Measurements from ENCODE around the gene PCNX2. TPM values are rescaled to one million over a fixed set of nuclear protein-coding genes. Genes with fewer than 3 reads are reported as not detected.
"Not testable (repeated sequence)": the region's sequence is repeated elsewhere in the genome, so short reads cannot be mapped to it uniquely, and the experiment has no call there.

The PCNX2 gene
- total RNA-seq, 1 experiment from 2014 or later: 4.8 TPM

DNA sequence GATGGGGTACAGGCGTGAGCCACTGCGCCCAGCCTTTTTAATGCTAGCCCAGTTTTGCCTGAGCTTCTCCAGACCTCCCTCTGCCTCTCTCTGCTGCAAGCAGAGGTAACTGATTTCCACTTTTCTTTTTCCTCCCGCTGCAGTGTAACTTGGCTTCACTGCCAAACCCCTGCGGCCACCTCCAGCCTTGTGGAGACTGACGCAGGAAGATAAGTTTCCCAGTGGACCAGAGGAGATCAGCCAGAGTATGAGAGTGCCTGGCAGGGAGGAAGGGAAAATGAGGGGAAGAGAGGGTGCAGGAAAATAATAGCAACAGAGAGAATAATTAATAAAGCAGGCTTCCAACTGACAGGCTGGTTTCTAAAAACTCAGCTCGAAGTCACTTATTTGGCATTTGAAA is 143.7 kb downstream of the PCNX2 start:
- DNase-seq (ENCODE audit: low read depth, low spot score): no peak
- in situ Hi-C loops (cut with HindIII; ENCODE audit: low pct_unique_long_range_greater_than_20kb, low sequenced_read_pairs): no loop called here

DNA sequence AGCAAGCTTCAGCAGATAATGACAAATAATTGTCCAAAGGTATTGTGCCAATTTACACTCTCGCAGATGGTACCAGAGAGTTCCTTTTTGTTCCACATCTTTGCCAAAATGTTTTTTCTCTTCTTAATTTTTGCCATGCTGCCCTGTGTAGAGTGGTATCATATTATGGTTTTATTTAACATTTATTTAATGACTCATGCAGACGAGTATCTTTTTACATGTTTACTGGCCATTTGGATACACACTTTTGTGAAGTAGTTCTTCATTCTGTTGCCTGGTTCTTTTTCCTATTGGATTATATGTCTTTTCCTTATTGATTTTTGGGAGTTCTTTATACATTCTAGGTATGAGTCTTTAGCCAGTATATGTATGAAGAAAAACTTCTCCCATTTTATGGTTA is 151.1 kb downstream of the PCNX2 start:
- in situ Hi-C loops (cut with HindIII; ENCODE audit: low pct_unique_long_range_greater_than_20kb, low sequenced_read_pairs): no loop called here

DNA sequence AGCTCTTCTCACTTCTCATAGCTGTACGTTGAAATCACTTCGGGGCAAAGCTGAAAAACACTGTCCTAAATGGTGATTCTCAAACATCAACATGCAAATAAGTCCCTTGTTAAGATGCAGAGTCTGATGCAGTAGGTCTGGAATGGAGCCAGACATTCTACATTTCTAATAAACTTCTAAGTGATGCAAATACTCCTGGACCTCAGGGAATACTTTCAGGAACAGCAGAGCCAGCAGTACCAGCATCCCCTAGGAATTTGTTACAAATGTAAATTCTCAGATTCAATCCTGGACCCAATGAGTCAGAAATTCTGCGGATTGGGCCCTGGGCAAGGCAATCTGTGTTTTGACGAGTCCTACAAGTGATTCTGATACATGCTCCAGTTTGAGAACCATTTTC is 152.3 kb downstream of the PCNX2 start:
- no peak for DNase-seq (ENCODE audit: low read depth, low spot score)
- in situ Hi-C loops (cut with HindIII; ENCODE audit: low pct_unique_long_range_greater_than_20kb, low sequenced_read_pairs): no loop called here

More for the DNA sequence above, 151.1 kb downstream of the PCNX2 start:
- DNase-seq (ENCODE audit: low read depth, low spot score): no peak

DNA sequence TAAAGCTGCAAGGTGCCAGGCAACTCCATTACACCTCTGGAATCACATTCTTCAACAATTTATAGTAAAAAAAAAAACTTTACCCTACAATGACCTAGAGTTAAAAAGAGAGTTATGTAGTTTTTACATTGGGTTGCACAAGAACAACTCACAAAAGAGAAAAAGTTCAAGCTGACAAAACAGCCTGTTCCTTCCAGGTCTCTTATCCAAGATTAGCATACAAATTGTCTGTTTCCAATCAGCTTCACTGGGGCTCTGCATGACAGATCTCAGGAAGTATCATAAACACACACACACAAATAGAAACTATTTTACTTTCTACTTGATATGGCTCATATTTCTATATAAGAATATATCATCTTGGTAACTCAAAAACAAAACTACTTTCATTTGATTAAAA is 154.6 kb downstream of the PCNX2 start:
- in situ Hi-C loops (cut with HindIII; ENCODE audit: low pct_unique_long_range_greater_than_20kb, low sequenced_read_pairs): no loop called here

DNA sequence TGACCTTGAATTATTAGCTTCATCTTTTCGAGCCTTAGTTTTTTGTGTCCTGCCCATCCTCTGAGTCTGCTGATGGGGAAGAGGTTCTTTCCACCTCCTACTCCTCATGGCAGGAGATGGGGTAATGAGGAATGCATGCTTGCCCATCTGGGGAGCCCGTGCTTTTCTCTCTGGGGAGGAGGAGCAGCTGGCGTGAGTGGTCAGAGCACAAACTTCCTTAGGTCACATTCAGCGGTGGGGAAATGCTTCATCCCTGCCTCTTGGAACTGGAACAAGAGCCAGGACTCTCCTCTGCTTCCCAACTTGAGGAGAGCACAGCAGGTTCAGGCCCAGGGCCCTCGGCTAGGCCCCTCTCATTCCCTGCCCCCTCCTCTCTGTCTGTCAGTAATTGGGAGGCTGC is 155.0 kb downstream of the PCNX2 start:
- in situ Hi-C loops (cut with HindIII; ENCODE audit: low pct_unique_long_range_greater_than_20kb, low sequenced_read_pairs): no loop called here
- DNase-seq (ENCODE audit: low read depth, low spot score): no peak

More for the DNA sequence above, 154.6 kb downstream of the PCNX2 start:
- no peak for DNase-seq (ENCODE audit: low read depth, low spot score)

DNA sequence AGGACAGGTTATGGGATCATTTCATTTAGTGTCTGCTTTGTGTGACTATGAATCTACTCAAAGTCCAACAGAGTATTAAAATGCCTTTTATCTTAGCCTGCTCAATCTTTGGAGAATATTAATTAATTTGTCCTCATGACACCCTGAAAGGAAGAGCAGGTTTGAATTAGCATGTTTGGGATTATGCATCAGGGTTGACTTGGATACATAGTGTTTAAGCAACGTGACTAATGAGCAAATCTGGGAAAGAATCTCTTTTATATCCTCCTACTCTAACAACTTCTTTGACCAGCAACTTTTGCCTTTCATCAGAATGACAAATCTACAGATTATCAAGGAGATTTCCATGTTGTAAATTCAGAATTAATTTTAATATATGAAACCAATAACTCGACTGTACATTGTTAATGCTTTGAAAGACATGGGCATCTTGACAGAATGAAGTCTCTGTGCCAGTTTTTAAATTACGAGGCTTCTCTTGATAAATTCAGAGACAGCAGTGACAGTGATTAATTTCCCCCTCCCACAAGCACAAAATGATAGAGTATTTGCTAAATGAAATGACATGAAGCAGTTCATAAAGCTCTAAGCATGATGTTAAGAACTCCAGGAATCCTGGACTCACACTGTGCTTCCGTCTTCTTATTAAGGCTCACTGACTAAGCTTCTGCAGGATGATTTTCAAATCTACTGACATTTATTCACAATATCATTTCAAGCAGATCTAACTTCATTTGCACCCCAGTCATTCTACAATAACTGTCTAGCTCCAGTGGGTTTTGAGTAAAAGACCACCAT is 156.5 kb downstream of the PCNX2 start:
- no peak for DNase-seq (ENCODE audit: low read depth, low spot score)
- in situ Hi-C loops (cut with HindIII; ENCODE audit: low pct_unique_long_range_greater_than_20kb, low sequenced_read_pairs): no loop called here

DNA sequence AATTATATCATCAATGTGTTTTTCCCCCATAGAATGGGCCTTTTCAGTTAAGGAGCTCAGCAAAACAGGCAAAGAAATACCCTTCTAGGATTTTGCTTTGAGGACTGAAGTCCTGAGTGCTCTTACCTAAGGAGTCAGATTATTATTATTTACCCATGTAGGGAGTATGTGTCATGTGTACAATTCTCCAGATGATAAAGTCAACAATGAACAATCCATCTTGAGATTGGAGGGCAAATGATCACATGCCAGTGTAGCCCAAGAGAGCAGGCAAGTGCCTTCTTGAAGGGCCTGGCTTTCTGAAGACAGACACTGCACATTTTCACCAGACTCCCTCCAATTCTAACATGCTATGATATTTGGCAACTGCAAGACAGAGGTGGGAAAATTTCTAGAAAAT is 159.7 kb downstream of the PCNX2 start:
- DNase-seq (ENCODE audit: low read depth, low spot score): no peak
- in situ Hi-C loops (cut with HindIII; ENCODE audit: low pct_unique_long_range_greater_than_20kb, low sequenced_read_pairs): no loop called here

DNA sequence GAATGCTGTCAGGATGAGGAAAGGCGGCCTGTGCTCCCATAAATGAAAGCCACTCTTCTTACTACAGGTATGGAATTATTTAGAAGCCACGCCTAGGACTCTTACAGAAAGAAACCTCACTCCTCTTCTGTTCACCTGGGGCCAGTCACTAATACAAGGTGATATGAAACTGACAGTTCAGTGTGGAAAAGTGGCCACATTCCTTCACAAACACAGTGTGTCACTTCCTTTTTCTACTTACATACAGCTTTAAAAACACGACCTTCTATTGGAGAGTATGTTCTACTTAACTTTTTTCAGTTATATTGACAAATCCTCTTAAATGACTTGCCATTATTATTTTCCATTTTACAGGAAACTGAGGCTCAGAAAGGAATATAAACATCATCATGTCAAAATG is 163.1 kb downstream of the PCNX2 start:
- in situ Hi-C loops (cut with HindIII; ENCODE audit: low pct_unique_long_range_greater_than_20kb, low sequenced_read_pairs): no loop called here
- DNase-seq (ENCODE audit: low read depth, low spot score): no peak

DNA sequence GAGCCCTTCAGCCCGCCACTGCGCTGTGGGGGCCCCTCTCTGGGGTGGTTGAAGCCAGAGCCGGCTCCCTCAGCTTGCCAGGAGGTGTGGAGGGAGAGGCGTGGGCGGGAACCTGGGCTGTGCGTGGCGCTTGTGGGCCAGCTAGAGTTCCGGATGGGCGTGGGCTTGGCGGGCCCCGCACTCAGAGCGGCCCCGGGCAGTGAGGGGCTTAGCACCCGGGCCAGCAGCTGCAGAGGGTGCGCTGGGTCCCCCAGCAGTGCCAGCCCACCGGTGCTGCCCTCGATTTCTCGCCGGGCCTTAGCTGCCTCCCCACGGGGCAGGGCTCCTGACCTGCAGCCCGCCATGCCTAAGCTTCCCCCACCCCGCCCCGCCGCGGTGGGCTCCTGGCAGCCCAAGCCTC is 166.5 kb downstream of the PCNX2 start:
- in situ Hi-C loops (cut with HindIII; ENCODE audit: low pct_unique_long_range_greater_than_20kb, low sequenced_read_pairs); DNase-seq (ENCODE audit: low read depth, low spot score): not testable (repeated sequence)

DNA sequence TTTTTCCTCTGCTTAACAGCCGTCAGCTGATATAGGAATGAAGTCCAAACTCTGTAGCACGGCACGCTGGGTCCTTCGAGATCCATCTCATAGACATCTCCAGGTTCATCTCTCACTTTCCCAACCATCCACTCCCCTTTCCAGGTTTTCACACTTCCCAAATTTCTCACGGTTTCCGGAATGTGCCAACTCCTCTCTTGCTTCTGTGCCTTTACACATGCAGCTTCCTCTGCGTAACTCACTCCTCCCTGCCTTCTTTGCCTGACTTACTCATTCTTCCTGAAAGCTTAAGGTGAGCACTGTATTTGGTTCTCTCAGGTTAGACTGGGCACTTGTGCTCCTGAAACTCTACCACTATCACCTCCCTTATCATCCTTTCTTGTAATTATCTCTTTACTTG is 168.4 kb downstream of the PCNX2 start:
- DNase-seq (ENCODE audit: low read depth, low spot score): no peak
- in situ Hi-C loops (cut with HindIII; ENCODE audit: low pct_unique_long_range_greater_than_20kb, low sequenced_read_pairs): no loop called here

DNA sequence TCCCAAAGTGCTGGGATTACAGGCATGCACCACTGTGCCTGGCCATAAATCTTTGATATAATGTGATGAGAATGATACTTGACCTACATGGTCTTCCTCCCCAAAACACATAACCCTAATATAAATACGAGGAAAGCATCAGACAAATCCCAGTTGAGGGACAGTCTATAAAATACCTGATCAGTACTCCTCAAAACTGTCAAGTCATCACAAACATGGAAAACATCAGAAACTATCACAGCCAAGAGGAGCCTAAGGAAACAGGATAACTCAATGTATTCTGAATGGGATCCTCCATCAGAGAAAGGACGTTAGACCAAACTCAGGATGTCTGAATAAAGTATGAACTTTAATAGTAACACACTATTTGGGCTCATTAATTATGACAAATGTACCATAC is 172.7 kb downstream of the PCNX2 start:
- in situ Hi-C loops (cut with HindIII; ENCODE audit: low pct_unique_long_range_greater_than_20kb, low sequenced_read_pairs): no loop called here
- DNase-seq (ENCODE audit: low read depth, low spot score): no peak

DNA sequence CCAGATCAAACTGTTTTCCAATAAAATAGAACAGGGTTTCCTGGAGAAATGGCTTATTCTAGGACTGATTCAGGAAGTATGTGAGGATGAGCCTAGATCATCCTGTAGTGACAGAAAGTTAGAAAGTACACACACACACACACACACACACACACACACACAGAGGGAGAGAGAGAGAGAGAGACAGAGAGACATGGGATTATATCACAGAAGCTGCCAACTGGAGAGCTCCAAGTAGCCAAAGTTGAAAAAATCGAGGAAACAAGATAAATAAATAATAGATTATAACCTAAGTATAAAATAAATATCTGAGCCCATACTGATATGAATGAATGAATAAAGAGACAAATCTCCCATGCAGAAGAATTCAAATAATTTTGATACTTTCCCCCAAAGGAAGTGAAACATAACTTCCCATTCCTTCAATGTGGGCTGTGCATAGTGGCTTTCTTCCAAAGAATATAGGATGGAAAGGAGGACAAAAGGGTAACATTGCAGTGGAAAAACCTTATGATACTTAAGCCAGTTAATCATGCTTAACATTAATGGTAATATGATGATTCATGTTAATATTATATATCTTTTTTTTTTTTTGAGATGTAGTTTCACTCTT is 173.5 kb downstream of the PCNX2 start:
- in situ Hi-C loops (cut with HindIII; ENCODE audit: low pct_unique_long_range_greater_than_20kb, low sequenced_read_pairs): no loop called here
- DNase-seq (ENCODE audit: low read depth, low spot score): no peak

DNA sequence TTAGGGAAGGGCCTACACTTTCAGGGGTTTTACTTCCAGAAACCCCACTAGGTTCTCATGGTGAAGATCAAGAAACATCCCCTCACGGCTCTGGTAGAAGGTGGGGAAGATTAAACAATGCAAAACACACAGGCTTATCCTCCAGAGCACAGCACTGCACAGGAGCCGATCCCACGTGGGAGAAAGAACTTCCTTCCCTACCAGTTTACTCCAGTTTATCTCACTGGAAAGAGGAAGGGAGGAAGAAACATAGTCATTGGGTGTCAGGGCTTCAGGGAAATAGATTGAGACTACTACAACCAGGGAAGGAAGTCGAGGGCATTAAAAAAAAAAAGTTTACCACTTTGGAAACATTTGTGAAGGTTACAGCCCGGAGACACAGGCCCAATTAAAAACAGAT is 180.7 kb downstream of the PCNX2 start:
- in situ Hi-C loops (cut with HindIII; ENCODE audit: low pct_unique_long_range_greater_than_20kb, low sequenced_read_pairs): no loop called here
- no peak for DNase-seq (ENCODE audit: low read depth, low spot score)

DNA sequence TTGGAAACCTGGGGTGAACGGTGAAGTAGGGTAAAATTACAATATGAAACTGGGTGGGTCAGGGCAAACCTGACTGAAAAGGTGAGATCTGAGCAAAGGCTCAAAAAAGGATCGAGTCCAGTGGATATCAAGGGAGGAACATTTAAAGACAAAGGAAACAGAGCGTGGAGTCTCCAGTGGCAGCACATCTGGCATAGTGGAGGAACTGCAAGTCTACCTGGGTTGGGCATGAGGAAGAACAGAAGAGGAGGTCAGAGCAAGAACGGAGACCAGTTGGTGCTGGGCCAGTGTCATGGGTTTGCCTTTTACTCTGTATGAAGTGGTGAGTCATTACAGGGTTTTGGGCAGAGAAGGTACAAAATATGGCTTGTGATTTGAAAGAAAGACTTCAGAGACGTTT is 181.4 kb downstream of the PCNX2 start:
- in situ Hi-C loops (cut with HindIII; ENCODE audit: low pct_unique_long_range_greater_than_20kb, low sequenced_read_pairs): no loop called here

DNA sequence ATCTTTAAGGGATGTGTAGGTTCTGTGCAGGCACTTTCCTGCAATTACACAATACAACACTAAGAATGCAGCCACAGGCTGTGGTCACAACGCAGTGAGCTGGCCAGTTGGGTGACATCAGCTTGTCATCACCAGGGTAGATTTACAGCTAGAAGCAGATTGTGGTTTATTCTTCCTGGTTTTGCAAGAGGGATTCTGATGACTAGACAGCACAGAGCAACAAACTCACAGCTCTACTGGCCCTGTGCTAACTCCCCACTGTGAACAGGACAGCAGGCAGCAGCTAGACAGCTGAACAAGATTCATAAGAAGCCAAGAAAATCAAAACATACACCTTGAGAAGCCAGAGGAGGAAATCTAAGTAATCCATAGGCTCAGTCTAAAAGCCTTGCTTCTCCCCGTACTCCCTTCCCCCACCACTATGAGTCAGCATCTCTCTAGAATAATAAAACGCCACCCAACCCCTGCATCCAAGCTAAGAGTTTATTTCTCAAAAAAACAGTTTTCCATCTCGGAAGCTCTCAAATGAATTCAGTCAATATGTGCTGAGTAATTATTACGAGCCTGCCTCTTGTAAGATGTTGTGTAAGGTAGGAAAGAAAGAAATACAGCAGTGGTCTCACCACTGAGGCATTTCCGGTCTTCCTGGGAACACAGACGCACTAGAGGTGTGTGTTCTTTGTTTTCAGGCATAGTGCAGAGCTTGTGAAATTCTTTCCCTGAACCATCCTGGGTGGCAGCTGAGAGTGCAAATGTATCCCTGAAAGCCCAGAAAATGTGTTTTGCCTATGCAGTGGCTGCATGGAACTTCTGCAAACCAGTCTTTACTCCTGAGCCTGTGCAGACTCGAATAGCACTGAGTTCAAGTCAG is 182.3 kb downstream of the PCNX2 start:
- in situ Hi-C loops (cut with HindIII; ENCODE audit: low pct_unique_long_range_greater_than_20kb, low sequenced_read_pairs): no loop called here
- DNase-seq (ENCODE audit: low read depth, low spot score): peak; percentile 76

More for the DNA sequence above, 181.4 kb downstream of the PCNX2 start:
- DNase-seq (ENCODE audit: low read depth, low spot score): no peak

DNA sequence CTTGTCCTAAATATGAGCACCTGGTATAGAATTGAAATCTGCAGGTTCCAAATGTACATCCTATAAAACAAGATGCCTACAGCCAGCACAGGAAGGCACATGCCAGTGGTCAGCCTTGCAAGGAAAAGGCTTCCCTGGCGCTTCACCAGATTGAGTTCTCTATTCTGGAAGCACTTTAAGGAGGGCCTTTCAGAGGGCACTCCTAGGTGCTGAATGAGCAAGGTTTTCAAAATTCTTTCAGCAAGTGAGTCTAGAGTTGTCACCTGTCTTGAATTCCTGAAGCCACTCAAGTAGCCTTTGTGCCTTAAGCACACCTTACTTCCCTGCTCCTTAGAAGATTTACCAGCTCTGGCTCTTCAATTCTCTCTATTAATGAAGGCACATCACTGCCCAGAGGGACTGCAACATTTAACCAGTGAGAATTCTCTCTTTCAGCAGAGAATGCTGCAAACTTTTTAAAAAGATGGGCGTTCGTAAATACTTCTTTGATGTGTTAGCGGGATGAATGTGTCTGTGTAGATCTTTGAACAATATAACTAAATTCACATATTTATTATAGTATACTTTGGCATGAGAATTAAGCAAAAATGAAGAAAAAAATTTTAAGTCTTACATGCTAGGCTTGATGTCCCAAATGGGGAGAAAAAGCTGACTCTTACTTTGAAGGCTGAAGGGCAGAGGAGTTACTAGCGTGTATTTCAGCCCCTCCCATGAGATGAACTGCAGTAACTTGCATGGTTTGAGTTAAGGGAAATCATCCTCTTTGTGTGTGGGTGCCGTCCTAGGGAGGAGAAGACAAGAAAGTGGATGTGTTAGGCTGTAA is 183.1 kb downstream of the PCNX2 start:
- in situ Hi-C loops (cut with HindIII; ENCODE audit: low pct_unique_long_range_greater_than_20kb, low sequenced_read_pairs): no loop called here
- DNase-seq (ENCODE audit: low read depth, low spot score): no peak

DNA sequence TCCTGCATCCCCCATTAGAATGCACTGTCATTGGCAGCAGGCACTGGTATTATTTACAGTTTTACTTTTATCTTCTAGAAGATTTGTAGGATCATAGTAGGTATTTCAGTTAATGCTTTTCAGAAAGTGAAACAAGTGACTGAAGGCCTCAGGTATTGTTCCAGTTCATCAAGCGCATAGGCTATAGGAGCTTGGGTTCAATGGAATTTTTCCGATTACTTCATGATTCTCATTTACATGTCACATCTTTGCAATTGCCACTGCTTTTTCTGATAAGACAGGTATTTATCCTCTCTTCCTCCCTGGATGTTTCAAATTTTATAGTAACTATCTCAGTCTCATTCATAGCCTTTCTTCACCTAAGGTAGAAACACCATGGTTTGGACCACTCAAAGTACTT is 183.8 kb downstream of the PCNX2 start:
- in situ Hi-C loops (cut with HindIII; ENCODE audit: low pct_unique_long_range_greater_than_20kb, low sequenced_read_pairs): no loop called here
- DNase-seq (ENCODE audit: low read depth, low spot score): no peak

DNA sequence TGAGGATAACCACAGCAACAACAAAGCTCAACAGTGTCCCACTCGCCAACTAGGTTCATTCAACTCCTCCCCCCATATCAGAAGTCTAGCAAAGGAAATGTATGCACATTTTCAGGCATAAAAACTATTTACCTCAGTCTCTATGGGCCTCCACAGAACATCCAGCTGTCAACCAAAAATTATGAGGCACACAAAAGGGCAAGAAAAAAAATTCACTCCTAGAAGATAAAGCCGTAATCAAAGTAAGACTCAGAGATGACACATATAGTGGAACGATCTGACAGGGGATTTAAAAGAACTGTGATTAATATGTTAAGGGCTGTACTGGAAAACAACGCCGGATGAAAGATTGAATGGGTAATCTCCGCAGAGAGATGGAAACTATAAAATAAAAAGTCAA is 186.4 kb downstream of the PCNX2 start:
- DNase-seq (ENCODE audit: low read depth, low spot score): no peak
- in situ Hi-C loops (cut with HindIII; ENCODE audit: low pct_unique_long_range_greater_than_20kb, low sequenced_read_pairs): no loop called here
